Fibroblast of peridontal ligament (primary cell): ENCODE measurements around the gene KIAA0825.

ENCODE experiments used
- DNase-seq: peaks from one replicate; pipeline ENCODE4 v3.0.0-alpha.2; 2010; ENCODE audit errors: extremely low read depth

KIAA0825 gene

DNA sequence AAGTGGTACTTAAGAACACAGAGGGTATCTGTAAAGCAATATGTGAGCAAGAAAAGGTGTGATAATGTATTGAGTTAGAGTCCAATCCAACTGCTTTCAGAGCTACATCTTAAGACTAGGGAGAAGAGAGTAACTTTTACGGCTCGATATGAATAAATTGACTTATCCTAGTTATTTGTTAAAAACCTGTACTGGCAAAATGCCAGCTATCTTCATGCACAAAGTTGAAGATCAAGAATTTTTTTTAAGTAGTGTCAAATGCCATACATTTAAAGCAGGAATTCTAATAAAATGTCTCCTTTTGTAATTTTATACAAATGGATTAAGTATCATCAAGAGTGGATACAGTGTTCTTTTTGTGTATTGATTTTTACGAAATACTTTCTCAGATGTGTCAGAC, 305.2 kb downstream of the KIAA0825 start:
- DNase-seq: no peak

DNA sequence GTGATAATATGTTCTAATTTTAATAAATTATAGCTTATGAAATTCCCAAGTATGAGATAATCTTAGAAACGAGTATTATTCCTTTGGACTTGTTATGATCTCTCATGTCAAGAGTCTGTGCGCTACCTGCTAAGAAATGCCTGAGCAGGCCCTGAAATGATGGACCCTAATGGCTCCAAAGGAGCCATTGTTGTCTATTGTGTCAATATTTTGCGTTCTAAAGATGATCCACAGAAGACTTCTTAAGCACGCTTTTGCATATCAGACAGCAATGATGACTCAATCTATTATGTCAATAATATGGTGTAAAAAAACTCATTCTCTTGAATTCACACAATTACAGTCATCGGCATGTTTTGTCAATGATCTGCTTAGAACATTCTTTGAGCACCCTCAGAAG, 306.1 kb downstream of the KIAA0825 start:
- DNase-seq: no peak

DNA sequence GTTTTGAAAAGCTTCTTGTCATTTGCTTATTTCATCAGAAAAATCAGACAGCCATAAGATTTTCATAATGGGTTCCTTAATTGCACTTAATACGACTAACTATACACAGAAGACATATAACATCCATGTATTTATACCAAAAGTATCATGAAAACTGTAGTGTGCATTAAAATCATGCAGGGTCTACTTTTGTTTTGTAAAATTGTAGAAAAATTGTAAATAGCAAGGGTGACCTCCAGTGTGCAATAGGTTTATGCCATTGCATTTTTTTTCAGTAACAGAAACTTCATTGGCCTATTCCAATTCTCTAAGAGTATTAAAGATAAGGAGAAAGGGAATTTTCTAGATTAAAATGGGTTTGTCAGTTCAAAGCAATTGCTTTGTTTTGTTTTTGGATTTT, 307.6 kb downstream of the KIAA0825 start:
- DNase-seq: peak; percentile 18

DNA sequence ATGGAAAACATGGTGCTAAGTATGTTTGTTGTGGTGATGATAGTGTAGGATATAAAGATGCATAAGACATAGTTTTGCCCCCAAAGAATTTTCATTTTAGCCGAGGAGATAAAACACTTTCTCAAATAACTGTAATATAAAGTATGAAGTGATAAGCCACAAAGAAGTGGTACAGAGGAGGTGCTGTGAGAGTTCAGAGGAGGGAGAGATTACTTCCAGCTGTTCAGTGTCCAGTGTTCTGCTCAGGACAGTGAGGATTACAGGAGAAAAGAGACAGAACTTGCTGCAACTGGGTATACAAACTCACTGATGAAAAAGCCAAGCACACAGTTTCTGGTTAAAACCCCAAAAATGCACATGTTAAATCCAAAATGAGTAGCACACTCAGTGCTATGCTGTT, 309.3 kb downstream of the KIAA0825 start:
- peak; percentile 25 for DNase-seq

DNA sequence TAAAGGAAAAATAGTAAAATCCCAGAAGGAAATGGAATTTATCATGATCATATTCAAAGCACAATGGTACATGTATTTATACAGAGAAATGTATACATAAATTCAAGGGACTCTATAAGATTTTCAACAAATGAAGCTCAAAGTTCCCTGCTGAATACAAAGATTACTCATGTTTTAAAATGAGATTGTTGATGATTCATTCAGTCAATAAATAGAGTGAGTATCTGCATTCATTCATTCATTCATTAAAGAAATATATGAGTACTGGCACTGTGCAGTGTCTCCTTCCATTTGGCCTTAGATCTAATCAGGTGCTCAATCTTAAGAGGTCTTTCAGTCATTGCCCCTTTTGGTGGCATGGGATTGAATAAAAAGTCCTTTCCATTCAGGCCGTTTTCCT, 310.0 kb downstream of the KIAA0825 start:
- no peak for DNase-seq

DNA sequence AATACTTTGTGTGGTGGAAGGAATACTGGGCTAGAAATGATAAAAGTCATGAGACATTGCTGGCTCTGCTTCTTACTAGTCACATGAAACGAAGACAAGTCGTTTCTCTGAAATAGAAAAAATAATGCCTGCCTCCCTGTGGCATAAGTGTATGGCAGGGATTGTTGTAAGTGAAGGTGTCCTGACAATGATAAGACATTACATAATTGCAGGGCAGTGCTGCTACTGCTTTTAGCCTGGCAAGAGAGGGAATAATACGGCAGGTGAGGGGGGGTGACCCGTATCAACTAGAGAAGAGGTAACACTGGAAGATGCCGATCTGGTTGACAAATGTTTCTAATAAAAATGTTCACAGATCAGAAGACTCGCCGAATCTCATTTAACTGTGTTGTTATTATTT, 314.3 kb downstream of the KIAA0825 start:
- DNase-seq: no peak

DNA sequence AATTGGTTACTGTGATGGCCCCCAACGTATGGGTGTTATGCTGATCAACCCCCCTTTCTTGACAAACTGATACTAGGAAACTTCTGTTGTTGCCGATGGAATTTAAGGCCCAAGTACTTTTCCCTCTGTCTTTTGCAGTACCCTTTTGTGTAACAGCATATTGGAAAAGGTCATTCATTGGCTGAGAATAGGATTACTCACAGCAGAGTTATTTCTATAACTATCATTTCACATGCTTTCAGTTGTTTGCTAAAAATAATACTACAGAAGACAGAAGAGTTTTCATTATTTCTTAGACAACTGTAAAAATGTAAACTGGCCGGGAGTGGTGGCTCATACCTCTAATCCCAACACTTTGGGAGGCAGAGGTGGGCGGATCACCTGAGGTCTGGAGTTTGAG, 329.5 kb downstream of the KIAA0825 start:
- peak; percentile 78 for DNase-seq

DNA sequence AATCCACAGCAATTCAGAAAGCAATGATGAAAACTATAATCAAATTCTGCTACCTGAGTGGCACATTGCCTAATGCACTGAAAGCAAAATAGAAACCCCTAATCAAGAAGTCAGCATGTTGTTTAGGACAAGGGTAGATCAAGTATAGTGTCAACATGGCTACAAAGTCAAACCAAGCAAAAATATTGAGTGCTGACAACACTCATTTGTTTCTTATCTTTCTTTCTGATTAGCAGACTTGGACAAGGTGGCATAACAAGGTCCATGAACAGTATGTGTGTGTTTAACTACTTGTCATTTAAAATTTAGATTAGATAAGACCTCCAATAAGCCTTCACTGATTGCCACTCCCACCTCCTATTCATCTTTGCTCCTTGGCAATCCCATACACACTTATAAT, 332.4 kb downstream of the KIAA0825 start:
- DNase-seq: no peak

DNA sequence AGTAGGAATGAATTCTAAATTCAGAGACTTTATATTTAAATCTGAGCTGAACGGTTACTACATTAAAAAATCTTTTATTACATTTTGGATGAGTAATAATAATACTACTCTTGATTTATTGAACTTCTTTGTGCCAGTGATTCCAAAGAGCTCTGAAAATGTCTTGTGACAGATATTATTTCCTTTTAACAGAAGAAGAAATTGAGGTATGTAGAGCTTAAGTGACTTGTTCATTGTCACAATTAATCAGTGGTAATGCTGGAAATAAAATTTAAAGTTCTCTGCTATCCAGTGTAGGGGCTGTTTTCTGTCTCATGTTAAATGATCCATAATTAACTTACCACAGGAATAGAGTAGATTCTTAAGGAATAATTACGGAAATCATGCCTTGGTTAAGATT, 335.3 kb downstream of the KIAA0825 start:
- DNase-seq: no peak

DNA sequence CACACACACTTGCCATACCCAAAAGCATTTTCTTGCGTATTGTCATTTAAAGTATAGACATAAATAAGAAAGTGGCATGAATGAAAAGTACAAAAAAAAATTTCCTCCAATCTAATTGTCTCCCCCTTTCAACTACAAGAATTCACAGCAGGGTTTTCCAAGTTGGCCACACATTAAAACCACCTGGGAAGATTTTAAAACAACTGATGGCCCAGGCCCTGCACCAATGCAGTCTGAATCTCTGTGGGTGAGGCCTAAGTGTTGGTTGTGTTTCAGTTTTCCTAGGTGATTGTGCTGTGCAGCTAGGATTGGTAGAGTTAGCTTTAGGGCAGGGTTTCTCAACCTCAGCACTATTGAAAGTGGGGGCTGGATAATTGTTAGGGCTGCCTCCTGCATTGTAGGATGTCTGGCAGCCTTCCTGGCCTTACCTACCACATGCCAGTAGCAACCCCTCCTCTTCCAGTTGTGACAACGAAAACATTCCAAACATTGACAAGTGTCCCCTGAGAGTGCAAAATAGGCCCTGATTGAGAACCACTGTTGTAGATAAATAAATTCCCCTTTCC, 337.1 kb downstream of the KIAA0825 start:
- no peak for DNase-seq

DNA sequence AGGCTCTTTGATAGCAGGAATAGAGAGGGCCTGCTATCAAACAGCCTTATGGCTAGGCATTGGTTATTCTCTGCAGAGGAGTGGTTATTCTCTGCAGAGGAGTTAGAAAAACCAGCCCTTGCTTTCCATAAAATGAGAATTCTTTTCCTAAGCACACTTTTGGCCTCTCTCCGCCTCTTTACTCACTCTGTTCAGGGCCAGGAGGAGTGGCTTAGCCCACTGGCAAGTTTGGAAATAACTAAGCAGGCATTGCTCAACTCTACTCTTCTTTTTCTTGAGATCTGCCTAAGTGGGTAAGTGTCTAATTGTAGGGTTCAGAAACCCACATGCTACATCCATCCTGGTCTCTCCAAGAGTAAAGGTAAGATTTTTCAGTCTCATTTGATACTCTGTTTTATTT, 341.7 kb downstream of the KIAA0825 start:
- peak; percentile 55 for DNase-seq

DNA sequence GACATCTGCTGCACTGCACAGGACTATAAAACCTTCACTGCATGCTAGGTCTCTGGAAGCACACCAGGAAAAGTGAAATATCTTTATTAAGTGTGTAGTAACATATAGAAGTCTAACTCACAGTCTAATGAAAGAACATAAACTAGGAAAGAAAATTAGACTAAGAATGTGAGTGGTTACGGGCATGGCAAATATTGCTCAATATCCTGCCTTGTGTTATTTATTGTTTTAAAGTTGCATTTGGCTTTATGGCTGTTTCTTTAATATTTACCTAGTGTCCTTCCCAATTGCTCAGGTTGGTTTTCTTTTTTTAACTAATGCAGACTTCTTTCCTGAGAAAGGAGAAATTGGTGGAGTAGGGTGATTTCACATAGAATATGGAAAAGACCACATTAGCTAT, 342.4 kb downstream of the KIAA0825 start:
- no peak for DNase-seq

DNA sequence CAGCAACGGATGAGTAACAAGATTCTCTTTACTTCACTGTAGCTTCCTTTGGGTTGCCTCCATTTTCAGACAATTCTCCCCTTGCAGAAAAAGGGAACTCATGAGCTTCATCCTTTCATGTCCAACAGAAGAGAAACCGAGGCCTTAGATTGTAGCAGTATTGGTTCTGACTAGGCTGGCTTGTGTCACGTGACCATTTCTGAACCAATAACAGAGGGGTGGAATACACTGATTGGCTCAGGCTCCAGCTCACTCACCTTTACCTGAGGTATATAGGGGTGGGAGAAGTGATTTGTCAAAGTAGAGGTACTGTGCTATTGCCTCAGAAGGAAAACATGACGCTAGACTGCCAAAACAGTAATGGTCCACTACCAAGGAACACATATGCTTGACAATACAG, 343.7 kb downstream of the KIAA0825 start:
- DNase-seq: no peak

DNA sequence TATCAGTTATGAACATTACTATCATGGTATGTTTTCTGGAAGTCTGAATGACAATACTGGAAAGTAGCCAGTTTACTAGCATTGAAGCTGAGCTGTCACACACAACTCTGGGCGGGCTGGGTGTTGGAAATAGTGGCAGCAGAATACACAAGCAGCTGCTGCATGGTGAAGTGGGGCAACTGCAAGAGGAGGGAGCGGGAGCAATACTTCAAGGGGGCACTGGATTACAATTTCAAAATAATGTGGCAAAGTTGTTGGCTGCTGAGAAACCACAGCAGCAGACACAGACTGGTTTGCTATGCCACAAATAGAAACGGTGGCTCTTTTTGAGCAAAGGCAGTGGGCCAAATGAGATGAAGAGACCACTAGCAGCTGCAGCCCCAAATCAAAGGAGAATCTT, 350.2 kb downstream of the KIAA0825 start:
- DNase-seq: no peak

DNA sequence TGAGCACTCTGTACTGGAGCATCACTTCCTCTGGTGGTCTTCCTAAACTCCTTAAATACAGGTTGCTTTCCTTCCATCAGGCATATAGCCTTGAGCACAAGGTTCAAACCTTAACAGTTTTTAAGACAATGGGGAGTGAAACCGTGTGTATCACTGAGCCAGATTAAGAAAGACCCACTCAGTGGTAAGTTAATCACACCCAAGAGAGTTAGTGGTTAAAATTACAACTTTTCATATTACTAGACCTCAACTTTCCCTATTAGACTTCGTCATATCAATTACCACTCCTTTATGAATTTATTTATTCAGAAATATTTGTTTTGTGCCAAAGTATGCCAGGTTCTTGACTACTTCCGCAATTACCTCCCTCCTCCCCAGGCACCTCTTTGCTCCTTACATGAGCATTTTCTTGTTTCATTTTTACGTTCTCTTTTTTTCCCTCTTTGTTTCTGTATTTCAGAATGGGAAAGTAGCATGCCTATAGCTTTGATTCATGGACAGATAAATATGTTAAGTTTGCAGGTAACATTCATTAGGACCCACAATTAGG, 351.0 kb downstream of the KIAA0825 start:
- DNase-seq: no peak

DNA sequence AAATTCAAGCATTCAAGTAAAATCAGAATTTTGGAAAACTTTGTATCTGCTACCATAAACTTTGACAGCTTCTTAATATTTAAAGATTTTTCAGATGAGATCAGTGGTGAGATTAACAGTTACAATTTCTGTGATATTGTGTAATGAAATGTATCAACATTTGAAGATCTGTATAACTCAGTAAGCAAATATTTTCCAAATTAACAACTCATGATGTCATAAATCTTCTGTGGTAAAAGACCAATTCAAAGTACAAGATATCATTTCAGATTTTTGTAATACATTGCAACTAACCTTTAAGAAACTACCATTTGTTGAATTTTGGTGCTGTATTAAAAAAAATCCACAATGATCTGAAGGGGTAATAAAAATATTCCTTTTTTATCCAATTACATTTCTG, 352.2 kb downstream of the KIAA0825 start:
- DNase-seq: peak; percentile 8

DNA sequence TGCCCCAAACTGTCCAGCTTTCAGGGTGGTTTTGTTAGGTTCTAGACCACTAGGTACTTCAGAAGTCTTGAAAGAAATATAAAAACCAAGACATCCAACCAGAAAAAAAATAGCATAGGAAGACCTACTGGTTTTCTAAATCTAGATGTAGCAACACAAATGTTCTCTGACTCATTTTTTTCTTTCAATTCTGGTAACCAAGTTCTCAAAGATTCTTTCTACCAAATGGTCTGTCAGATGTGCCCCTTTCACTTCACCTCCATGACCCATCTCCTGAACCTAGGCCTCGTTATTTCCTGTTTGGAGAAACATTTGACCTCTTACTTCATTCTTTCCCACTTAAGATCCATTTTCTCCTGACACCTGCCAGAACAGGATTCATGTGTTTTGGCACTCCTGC, 355.3 kb downstream of the KIAA0825 start:
- DNase-seq: no peak

DNA sequence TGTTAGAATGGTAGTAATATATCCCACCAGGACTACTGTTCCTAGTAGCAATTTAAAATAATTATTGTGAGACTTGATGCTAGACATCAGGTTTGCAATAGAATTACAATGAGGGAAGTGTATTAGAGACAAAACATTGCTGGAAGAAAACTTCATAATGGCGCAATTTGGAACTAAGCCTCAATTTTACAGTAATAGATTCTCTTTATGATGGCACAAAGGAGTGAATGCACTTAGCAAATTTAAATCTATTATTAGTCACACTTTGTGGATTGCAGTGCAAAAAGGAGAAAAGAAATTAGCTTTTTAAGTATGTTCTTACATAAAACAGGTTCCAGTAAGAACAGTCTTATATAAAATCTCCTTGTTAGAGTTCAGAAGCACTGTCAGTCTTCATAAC, 358.3 kb downstream of the KIAA0825 start:
- no peak for DNase-seq

DNA sequence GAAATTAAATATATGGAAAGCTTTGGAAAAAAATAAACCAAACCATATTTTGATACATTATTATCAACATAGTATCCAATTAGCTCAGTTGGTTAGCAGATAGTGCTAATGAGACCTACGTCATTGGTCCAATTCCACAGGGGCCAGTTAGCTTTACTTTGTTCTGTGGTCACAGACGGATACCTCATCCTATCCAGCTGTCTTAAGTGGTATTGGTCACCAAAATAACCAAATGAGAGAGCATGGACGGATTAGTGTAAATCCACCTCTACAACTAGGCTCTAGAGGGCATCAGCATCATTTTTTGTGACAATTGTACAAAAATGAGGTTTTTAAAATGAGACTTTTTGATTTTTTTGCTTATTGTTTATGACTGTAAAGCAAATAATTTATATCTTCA, 364.2 kb downstream of the KIAA0825 start:
- peak; percentile 16 for DNase-seq

DNA sequence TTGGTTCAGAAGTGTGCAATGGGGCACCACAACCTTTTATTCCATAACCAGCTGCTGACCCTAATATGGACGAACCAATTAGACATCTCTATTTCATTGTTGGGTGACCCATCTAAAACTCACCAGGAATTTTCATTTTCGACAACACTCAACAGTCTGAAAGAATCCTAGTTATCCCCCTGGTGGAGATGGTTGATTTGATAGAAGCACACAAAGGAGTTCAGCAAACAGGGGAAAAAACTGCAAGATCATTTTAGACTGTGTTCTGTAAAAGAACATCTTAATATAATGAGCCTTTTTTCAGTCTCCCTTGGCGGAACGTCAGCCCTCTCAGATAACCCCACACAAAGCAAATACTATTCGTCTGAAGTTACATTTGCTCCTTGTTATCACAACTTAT, 367.4 kb downstream of the KIAA0825 start:
- no peak for DNase-seq

DNA sequence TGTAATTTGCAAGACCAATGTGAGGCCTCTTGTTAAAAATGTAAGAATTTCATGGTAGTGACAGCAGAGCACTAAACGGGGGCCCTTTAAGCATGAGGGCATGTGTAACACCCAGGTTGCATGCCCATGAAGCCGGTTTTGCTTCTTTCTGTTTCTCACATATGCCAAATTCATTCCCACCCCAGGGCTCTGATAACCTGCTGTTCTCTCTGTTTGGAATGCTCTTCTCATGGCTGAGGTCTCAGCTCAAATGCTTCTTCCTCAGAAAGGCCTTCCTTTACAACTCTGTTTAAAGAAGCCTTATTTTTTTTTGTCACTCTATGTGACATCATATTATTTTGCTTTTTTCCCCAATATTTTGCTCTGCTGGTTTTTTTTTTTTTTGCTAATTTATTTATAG, 369.0 kb downstream of the KIAA0825 start:
- no peak for DNase-seq

DNA sequence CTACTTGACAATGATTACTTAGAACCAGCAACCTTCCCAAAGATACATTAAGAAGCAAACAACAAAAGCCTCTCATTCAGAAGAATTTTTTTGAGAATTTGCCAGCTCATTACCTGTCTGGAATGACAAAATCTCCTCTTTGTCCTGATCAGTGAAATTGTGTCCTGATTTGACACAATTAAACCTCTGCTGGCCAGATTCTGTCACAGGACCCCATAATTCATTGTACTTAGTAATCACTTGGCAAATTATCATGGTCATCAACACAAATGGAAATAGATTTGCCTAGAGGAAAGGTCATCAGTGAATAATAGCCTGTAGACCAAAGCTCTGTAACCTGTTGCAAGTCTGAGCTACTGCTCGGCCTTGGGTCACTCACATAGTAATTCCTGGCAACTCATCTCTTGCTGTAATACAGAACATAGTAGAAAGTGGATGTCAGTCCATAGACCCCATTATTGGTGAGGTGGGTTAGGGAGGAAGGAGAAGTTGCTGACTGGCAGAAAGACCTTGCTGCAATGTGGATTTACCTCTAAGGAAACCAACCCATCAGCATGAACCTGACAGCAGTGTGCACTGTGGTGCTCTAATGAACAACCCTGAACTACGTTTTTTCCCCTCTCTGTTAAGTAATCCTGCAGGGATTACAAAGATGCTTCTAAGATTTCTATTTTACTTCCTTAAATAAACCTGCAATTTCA, 370.1 kb downstream of the KIAA0825 start:
- DNase-seq: no peak

DNA sequence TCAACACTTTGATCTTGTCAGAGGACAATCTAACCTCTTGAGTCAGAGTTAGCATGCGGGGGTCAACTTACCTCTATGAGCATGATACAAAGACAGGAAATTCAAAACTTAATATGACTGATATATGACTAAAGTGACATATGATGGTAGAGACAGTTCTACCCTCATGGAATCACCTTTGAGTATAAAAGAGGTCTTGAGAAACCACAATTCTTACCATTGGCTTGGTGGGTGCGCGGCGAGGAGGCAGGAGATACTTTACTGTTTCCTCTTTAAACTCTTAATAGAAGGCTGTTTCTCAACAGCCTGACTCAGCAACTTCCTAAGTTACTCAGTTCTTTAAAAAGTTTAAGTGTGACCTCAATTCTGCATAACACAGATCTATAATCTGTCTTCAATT, 372.8 kb downstream of the KIAA0825 start:
- peak; percentile 72 for DNase-seq

DNA sequence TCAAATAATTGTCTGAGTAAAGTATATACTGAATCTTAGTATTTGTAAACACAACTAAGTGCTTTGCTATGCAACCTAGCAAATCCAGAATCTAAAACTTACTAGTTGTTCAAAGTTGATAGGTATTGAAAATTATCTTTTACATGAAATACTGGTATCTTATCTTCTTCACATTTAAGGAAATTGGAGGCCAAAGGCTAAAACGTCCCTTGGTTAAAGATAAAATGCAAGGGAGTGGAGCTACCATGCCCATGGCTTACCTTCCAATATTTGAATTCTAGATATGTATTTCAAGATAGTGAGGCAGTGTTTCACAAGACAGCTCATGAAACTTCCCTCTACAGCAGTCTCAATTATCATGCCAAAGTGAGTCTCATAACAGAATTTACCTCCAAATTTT, 373.5 kb downstream of the KIAA0825 start:
- peak; percentile 20 for DNase-seq
